Stimulated activated CD8-positive, alpha-beta memory T cell treated with anti-CD3 and anti-CD28 coated beads, Interleukin-12 subunit alpha, Interleukin-12 subunit beta, amount 100 ng/mL, for 4 hours (primary cell): Measurements from ENCODE around the gene CFAP100.

Source experiments
- DNase-seq: peaks from one replicate; pipeline ENCODE4 v3.0.0-alpha.2; 2020; ENCODE audit warnings: low read depth

Gene CFAP100

GRCh38 chr3:126399756-126400155, 5.0 kb downstream of the CFAP100 start:
- DNase-seq = no peak

DNA sequence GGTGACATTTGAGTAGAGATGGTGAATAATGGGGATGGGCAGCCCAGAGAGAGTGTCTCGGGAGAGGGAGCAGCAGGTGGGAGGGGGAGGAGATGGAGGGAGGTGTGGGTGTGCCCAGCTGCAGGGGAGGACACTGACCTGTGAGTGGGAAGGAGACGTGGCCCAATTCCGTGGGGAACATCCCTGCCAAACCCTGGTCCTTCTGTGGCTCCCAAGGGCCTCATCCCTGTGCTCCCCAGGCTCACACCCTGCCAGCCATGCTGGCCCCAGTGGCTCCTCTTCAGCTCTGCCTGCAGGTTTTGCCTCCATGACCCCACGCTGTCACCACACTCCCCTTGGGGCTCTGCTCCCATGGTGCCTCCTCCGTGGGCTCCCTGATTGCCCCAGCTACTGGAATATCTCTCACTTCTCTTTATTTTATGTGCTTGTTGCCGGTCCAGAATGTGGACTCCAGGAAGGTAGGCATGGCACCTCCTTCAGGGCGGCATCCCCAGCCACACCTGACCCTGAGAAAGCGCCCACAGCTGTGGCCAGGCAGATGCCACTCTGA, 7.0 kb downstream of the CFAP100 start:
- no peak for DNase-seq

- DNase-seq = no peak
These were observed 7.5 kb downstream of the CFAP100 start for GRCh38 chr3:126402178-126402577.

DNA sequence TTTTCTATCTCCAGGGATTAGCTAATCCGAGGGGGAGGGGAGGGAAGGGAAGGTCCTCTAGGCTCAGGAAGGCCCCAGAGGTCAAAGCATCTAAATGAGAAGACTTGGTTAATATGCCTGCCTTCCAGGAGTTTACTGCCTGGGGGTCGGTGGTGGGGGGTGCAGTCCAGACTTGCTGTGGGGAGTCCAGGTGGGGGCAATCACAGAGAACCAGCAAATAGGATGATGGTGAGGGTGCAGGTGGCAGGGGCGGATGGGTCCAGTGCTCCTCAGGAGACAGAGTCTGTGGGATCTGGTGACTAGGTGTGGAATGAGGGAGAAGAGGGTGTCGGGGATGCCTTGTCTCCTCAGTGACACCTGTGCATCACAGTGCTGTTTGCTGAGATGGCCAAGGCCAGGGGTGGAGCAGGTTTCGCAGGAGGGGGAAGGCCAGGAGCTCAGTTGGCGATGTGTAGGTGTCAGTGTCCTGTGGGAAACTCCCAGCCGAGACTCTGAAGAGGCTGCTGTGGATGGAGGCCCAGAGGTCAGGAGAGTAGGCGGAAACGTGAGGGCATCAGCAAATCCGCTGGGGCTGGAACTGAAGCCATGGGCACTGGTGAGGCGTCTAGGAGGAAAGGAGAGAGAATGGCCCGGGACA, 8.1 kb downstream of the CFAP100 start:
- DNase-seq = no peak

DNA sequence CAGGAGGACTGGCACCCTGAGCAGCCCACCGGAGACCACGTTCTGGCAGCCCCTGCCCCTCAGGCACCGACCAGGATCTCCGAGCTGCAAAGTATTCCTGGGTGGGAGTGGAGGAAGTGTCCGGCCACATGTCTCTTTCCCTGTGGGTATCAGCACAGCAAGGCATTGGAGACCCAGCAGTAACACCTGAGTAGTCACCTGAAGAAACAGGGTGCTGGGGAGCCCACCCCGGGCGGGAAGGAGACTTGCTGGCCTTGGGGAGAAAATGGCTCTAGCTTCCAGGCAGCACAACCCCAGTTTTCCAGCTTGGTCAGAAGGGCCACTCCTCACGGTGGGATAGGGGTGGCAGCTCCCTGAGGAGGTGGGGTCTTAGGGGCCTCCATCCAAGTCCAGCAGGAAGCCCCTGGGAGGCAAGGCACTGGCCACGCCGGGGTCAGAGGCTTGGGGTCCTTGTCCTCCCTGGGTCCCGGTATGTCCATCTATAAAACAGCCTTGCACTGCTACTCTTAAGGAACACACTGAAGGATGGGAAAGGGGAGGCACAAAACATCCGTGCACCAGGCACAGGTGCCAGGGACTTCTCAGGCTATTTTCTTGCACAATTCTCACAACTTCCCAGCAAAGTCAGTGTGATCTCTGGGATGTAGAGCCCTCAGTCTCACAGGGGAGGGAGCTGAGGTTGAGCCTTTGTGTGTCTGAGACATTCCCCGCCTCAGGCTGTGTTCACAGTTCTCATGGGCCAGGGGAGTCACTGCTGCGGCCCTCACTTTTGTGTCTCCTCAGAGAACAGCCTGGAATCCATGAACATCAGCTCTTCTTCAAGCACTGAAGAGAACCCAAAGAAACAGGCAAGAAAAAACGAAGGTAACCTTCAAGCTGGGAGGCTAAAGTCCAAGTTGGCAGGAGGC, 11.9 kb downstream of the CFAP100 start:
- no peak for DNase-seq

- no peak for DNase-seq
These were observed 12.8 kb downstream of the CFAP100 start for GRCh38 chr3:126407412-126408044.

DNA sequence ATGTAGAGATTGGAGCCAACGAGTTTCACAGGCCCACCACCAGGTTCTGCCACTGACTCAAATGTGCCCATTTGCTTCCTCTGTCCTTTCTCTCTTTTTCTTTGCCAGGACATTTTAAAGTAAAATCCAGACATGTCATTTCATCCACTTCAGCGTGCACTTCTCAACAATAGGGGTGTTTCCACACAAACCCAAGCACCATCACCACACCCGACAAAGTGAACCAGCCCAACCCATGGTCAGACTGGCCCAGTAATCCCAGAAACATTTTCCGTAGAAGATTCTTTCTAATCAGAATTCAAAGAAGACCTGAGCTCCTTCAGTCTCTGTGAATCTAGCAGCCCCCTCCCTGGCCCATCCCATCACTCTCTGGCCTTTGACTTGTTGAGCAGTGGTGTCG, 13.4 kb downstream of the CFAP100 start:
- DNase-seq = no peak

DNA sequence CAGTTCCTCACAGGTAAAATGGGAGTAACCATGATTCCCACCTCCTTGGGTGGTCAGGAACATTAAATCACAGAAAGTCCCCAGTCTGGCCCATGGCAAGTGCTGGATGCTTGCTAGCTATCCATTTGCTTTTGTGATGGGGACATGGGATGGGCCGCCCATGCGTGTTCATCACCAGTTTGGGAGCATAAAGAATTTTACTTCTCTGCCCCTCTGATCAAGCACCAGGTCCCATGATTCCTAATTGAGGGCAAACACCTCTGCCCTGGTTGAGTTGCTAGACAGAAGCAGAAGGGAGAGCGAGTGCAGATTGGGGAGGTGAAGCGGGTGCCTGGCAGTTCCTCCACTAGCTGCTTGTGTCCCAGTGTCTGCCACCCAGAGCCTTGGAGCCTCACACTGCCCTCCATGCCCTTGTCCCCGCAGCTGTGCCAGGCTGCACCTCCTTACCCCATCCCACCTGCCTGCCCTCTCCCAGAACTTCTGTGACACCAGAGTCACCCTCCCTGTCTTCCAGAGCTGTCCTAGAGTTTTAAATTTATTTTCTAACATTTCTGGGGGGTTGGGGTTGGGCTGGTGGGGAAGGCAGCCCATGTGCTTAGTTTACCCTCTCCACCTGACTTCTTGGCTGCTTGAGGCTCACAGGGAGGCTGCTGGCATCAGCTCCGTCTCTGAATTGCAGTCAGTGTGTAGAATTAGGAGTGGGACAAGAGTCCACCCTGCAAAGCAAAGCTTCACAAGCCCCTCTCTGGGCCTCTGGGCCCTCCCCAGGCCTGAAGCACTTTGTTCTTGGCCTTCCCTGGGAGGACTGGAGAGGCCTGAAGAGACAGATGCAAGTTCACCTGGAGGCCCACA, 18.4 kb downstream of the CFAP100 start:
- no peak for DNase-seq

DNA sequence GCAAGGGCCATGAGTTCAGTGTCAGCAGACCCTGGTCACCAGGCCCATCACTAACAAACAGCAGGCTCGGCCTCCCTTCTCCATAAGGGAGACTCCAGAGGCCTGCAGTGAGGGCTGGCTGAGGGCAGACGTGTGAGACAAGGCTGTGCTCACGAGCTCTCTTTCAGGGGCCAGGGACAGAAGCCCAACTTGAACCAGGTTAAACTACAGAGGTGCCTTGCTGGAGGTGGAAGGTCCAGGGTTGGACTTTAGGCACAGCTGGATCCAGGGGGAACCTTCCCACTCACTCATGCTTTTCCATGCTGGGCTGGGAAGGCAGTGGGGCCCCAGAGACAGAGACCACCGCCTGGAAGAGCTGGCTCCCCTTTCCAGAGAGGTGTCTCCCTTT, 19.0 kb downstream of the CFAP100 start:
- DNase-seq = no peak

DNA sequence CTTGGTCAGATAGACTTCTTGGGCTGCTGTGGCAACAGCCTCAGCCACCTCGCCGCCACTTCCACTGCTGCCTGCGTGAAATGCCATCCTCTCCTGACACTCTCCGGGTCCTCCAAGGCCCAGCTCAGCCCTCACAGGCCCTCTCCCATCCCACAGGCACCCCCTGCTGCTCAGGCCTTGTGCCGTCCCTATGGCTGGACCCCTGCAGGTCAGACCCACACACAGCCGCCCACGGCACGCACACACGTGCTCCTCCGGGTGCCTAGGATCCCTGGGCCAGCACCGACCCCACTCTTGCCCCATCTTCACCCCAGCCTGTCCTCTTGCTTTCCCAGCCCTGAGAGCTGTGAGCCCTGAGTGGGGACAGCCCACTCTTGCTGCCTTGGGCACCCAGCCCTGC, 19.7 kb downstream of the CFAP100 start:
- no peak for DNase-seq

GRCh38 chr3:126414961-126415660, 20.4 kb downstream of the CFAP100 start:
- DNase-seq = no peak

- no peak for DNase-seq
These were observed 21.2 kb downstream of the CFAP100 start for GRCh38 chr3:126415661-126416591.

- DNase-seq = no peak
These were observed 22.2 kb downstream of the CFAP100 start for GRCh38 chr3:126416943-126417342.

DNA sequence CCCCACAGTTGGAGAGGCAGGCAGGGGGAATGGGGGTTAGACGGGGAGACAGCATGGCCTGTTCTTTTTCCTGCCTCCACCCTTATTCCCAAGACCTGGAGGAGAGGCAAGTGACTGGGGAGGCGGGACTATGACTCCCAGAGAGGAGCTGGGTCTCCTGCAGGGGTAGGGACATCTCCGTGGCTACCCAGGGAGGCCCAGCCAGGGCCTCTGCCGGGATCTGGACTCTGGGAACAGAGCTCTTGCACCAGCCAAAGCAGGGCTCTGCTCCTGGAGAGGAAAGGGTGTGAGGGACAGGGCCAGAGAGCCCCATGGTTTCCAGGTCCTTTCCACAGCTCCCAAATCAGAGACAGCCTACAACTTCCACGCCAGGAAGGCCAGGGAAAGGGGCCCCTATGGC, 22.8 kb downstream of the CFAP100 start:
- no peak for DNase-seq

DNA sequence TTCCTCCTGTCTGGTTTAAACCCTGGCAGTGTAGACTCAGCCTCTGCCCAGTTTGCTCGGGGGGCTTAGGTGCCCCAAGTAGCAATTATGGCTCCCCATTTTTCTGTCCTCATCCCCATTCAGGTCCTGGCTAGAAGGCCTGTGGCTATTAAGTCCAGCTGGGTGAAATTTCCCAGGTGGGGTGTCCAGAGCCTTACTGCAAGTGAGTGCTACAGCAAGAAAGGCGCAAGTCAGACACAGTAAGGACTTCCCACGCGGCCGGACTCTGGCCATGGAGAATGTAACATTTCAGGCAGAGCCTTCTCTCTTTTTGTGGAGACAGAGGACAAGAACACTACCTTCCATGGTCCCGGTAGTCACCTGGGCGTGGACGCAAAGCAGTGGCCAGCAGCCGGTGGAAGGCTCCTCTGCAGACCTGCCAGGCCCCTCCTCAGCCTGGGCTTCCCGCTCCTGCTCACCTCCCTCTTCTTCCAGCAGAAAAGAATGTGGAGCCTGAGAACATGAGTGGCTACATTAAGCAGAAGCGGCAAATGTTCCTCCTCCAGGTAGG, 23.3 kb downstream of the CFAP100 start:
- no peak for DNase-seq

GRCh38 chr3:126418661-126419131, 24.0 kb downstream of the CFAP100 start:
- DNase-seq = no peak

- DNase-seq = no peak
These were observed 24.5 kb downstream of the CFAP100 start for GRCh38 chr3:126419151-126419703.

DNA sequence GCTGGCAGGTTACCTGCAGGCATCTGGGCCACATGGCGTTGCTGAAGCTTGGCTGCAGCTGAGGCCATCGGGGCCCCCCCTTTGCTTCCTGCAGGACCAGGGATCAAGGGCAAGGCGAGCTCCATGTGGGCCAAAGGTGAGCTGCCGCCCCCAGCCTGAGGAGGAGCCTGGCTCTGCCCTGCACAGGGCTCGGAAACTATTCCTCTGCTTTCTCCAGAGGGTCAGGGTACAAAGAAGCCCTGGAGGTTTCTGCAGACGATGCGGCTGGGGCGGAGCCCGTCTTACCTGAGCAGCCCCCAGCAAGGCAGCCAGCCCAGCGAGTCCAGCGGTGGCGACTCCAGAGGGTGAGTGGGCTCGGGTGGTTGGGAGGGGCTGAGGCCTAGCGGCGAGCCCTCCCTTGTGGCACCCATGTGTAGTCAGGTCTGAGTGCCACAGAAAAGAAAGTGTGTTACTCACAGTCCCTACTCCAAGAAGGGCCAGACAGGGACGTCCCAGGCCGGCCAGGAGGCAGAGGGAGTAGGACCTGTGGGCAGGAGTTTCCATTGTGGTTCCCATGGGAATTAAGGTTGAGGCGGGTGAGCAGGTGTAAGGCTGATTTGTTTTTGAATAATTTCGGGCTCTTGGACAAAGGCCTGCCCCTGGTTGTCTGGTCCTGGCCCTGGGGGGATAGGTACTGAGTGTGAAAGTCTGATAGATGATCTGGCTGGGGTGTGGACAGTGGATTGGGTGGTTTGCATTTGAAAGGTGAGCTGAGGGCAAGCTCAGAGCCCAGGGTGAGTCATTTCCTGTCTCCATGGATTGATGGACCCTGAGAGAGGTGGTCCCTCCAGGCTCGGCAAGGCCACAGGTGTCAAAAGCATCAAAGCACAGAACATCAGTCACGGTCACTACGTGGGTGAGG, 25.4 kb downstream of the CFAP100 start:
- no peak for DNase-seq
